T47D (cell line): ENCODE results near the gene MS4A1.
A peak's percentile ranks its signal among the peaks of the same experiment; 100 is the strongest.

Experiments
- DNase-seq, 2 experiments: peaks; one replicate each; pipeline versions ENCODE4 v3.0.0 to v3.0.0-alpha.2; 2011 to 2012; ENCODE audit warnings: low read depth in 1 of 2, low spot score in 1 of 2
- JUND ChIP-seq: IDR thresholded peaks from 2 replicates; pipeline ENCODE4 v1.6.1; 2012; ENCODE audit warnings: low read depth
- in situ Hi-C: cut with HindIII; loops from 2 replicates; pipeline ENCODE4 v1.10.0; 2016; ENCODE audit warnings: low sequenced_read_pairs, low pct_unique_long_range_greater_than_20kb

Gene MS4A1

GRCh38 chr11:60511393-60511792, 55.7 kb downstream of the MS4A1 start:
- in situ Hi-C loops, result no loop called here
- DNase-seq, result no peak
- no peak for TF ChIP-seq JUND

DNA sequence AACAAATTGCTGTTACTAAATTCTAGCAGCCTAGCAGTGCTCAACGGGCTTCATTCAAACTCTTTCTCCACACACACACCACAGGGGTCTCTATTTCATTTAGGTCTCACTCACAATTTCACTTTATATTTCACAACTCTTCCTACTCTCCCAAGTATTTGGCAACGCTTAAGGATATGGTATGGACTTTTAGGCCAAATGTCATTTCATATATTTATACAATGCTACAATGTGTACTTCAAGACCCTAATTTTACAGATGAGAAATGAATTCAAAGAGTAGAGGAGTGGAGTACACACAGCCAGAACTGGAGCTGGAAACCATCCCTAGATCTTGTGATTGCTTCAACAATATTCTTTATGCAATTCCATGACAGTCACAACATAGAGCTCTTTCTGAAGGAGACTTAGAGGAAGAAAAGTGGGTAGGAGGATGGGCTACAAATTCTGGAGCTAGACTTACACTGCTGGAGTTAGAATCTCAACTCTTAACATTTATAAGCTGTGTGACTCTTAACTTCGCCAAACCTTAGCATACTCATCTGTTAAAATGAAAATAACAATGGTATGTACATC, 57.1 kb downstream of the MS4A1 start:
- no peak for TF ChIP-seq JUND
- in situ Hi-C loops, result no loop called here
- DNase-seq, result no peak

DNA sequence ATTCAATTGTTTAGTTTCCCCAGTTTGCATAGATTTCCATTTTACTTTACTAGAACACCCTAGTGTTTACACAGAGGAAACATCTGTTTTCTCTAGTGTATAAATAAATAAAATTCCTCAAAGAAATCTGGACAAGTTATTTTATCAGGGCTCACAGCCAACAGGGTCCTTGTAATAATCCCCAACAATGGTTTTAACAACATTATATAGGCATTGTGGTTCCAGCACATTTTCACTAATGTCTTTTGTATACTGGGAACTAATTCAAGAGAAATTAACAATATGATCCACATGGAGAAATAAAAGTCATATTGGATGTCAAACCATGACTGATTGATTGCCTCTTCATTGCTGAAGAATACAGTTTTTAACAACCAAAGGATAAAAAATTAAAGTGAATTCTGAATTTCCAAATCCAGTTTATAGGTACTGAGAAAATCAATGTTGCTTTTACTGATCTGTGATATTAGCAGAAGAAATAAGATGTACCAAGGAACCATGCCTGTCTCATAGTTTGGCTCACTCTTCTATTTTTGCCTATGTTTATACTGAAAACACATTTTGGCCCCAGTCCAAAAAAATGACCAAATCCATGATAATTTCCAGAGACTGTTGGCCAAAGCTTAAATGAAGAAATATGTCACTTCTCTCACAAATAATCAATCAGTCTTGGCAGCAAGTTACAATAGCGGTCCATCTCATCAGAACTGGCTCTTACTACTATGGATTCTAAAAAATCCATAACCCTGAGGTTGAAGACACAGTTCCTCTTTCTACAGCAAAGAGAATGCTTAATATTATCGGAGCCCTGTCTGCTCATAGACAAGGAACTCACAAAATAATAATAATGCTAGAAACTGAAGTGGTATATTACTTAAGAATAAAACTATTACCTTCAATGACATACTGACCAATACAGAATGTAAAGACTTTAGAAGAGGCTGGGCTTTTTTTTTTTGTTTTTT, 58.1 kb downstream of the MS4A1 start:
- no peak for DNase-seq
- in situ Hi-C loops, result no loop called here
- no peak for TF ChIP-seq JUND

DNA sequence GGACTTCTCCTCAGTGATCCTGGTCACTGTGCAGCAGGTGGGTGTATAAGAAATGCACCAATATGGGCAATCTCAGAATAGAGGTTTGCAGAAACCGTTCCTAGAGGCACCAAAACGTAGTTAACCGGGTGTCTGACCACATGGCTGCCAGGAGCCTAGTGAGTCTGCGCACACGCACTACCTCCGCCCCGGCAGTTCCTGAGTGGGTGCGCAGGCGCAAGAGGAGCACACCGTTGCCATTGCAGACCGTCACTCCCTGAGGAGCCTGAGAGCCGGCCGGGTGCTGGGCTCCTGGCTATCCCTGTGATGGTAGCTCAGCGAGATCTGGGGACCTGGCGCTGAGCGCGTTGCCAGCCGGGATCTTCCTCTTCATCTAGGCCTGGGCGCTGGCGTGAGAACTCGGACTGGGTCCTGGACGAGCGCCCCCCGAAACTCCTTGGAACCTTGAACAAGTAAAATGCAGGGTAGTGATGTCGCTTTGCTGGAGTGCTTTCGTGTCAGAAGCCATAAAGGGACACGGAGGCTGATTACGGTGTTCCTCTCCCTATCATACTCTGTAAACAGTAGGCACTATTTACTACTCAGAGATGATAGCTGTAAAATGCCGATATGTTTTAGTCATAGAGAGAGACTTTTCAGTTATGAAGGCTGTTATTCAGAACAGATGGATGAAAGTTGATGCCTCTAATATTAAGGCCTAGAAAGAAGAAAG, 59.7 kb downstream of the MS4A1 start, which contains the start of gene MS4A13:
Gene MS4A13 (plus strand): TSS at position 249 of the 712 bp plus-strand sequence. CDS start 2,692 bp downstream, outside the sequence.
- TF ChIP-seq JUND, result no peak
- in situ Hi-C loops, result no loop called here
- DNase-seq, result peak in 1 of 2 experiments; percentile 64
